ENCODE data around the gene SHKBP1.

DNA sequence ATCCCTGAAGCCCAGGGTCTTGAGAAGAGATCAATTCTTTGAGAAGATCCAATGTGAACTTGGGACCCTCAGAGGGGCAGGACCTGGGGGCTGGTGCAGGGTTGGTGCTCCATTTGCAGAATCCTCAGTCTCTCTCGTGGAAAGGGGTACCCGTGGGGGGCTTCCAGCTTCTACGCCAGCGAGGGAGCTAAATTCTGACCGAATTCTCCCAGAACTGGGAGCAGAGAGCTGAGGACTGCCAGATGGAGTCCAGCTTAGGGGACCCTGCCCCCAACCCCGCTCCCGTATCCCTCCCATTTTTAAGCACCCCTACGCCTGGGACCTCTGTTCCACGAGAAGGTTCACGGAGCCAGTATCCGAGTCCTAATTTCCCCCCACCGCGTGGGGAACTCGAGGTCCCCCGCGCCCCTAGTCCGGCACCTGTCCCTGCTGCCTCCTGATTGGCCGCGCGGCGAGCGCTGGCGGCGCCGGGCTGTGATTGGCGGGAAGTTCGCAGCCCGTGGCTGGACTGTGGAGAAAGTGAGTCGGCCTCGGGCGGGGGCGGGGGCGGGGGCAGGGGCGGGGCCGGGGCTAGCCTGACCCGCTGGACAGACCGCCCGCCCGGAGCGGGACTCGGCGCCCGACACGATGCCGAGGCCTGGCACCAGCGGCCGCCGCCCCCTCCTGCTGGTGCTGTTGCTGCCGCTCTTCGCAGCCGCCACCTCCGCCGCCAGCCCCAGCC is 20.1 kb downstream of the SHKBP1 start:
- no peak for TF ChIP-seq POLR2A (IDR thresholded peaks at IDR 0.05)
- TF ChIP-seq POLR2AphosphoS5 (IDR thresholded peaks at IDR 0.05; ENCODE audit: insufficient read depth in 1 of 2, low read depth in 1 of 2), result peak in 1 of 2 donors; percentile 6
- TF ChIP-seq, protein P1, sequence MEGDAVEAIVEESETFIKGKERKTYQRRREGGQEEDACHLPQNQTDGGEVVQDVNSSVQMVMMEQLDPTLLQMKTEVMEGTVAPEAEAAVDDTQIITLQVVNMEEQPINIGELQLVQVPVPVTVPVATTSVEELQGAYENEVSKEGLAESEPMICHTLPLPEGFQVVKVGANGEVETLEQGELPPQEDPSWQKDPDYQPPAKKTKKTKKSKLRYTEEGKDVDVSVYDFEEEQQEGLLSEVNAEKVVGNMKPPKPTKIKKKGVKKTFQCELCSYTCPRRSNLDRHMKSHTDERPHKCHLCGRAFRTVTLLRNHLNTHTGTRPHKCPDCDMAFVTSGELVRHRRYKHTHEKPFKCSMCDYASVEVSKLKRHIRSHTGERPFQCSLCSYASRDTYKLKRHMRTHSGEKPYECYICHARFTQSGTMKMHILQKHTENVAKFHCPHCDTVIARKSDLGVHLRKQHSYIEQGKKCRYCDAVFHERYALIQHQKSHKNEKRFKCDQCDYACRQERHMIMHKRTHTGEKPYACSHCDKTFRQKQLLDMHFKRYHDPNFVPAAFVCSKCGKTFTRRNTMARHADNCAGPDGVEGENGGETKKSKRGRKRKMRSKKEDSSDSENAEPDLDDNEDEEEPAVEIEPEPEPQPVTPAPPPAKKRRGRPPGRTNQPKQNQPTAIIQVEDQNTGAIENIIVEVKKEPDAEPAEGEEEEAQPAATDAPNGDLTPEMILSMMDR (IDR thresholded peaks at IDR 0.05), result no peak
